ENCODE data around the gene LRFN3.
"Not testable (repeated sequence)": the region's sequence is repeated elsewhere in the genome, so short reads cannot be mapped to it uniquely, and the experiment has no call there.

LRFN3 gene

DNA sequence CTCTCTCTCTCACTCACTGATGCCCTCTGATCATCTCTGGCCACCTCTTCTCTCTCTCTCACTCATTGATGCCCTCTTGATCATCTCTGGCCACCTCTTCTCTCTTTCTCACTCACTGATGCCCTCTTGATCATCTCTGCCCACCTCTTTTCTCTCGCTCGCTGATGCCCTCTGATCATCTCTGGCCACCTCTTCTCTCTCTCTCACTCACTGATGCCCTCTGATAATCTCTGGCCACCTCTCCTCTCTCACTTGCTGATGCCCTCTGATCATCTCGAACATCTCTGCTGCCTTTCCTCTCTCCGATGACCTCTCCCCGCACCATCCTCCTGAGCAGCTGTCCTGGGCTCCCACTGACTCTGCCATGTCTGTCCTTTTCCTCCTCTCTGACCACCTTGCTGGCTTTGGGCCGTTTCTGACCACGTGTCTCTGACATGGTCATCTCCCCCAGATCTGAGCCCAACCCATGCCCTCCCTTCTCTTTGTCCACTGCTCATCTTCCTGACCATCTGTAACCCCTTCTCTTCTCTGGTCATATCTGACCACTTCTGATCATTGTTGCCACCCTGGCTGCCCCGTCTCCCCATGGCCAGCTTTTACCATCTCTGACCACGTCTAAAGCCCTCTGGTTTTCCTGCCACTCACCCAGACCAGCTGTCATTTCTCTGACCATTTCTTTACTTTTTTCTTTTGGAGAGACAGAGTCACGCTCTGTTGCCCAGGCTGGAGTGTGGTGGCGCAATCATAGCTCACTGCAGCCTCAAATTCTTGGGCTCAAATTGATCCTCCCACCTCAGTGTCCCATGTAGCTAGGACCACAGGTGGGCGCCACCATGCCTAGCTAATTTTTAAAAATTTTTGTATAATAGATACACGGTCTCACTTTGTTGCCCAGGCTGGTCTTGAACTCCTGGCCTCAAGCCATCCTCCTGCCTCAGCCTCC, 2.4 kb downstream of the LRFN3 start:
- DNase-seq (ENCODE audit: low spot score) = no peak

DNA sequence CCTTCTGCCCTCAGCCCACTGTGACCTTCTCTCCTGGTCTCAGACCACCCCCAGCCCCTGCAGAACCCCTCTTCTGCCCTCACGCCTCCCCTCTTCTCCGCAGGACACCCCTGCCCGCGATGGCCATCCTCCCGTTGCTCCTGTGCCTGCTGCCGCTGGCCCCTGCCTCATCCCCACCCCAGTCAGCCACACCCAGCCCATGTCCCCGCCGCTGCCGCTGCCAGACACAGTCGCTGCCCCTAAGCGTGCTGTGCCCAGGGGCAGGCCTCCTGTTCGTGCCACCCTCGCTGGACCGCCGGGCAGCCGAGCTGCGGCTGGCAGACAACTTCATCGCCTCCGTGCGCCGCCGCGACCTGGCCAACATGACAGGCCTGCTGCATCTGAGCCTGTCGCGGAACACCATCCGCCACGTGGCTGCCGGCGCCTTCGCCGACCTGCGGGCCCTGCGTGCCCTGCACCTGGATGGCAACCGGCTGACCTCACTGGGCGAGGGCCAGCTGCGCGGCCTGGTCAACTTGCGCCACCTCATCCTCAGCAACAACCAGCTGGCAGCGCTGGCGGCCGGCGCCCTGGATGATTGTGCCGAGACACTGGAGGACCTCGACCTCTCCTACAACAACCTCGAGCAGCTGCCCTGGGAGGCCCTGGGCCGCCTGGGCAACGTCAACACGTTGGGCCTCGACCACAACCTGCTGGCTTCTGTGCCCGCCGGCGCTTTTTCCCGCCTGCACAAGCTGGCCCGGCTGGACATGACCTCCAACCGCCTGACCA, 3.3 kb downstream of the LRFN3 start:
- no peak for DNase-seq (ENCODE audit: low spot score)

DNA sequence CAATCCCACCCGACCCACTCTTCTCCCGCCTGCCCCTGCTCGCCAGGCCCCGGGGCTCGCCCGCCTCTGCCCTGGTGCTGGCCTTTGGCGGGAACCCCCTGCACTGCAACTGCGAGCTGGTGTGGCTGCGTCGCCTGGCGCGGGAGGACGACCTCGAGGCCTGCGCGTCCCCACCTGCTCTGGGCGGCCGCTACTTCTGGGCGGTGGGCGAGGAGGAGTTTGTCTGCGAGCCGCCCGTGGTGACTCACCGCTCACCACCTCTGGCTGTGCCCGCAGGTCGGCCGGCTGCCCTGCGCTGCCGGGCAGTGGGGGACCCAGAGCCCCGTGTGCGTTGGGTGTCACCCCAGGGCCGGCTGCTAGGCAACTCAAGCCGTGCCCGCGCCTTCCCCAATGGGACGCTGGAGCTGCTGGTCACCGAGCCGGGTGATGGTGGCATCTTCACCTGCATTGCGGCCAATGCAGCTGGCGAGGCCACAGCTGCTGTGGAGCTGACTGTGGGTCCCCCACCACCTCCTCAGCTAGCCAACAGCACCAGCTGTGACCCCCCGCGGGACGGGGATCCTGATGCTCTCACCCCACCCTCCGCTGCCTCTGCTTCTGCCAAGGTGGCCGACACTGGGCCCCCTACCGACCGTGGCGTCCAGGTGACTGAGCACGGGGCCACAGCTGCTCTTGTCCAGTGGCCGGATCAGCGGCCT, 4.1 kb downstream of the LRFN3 start:
- no peak for DNase-seq (ENCODE audit: low spot score)

DNA sequence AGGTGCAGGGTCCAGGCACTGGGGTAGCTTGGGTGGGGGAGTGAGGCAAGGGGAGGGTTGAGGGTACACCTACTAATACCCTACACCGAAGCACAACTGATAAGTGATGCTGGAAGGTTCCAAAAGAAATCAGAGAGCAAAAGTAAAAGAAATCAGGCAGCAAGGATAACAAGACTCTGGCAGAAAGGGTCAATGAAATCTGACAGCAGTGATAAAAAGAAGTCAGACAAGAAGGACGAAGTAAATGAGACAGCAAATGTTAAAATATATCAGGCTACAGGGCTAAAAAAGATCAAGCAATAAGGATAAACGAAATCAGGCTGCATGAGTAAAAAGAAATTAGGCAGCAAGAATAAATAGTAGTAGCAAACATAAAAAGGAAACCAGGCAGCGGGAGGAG, 4.7 kb downstream of the LRFN3 start:
- no peak for DNase-seq (ENCODE audit: low spot score)

DNA sequence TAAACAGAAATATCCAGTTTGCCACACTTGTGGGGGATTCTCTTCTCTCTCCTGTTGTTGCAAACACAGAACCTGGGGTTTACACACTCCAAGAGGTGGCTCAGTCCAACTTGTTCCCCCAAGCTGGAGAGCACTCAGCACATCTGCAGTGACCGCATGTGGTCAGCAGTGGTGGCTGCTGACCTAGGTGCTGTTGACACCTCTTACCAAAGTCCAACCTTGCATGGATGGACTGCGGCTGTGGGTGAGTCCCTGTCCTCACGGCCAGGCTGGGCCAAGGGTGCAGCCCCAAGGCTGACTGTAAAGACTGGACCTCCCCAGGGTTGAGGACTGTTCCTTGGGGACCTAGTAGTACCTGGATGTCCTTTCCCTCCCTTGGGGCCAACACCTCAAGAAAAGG, 6.1 kb downstream of the LRFN3 start:
- DNase-seq (ENCODE audit: low spot score) = no peak

DNA sequence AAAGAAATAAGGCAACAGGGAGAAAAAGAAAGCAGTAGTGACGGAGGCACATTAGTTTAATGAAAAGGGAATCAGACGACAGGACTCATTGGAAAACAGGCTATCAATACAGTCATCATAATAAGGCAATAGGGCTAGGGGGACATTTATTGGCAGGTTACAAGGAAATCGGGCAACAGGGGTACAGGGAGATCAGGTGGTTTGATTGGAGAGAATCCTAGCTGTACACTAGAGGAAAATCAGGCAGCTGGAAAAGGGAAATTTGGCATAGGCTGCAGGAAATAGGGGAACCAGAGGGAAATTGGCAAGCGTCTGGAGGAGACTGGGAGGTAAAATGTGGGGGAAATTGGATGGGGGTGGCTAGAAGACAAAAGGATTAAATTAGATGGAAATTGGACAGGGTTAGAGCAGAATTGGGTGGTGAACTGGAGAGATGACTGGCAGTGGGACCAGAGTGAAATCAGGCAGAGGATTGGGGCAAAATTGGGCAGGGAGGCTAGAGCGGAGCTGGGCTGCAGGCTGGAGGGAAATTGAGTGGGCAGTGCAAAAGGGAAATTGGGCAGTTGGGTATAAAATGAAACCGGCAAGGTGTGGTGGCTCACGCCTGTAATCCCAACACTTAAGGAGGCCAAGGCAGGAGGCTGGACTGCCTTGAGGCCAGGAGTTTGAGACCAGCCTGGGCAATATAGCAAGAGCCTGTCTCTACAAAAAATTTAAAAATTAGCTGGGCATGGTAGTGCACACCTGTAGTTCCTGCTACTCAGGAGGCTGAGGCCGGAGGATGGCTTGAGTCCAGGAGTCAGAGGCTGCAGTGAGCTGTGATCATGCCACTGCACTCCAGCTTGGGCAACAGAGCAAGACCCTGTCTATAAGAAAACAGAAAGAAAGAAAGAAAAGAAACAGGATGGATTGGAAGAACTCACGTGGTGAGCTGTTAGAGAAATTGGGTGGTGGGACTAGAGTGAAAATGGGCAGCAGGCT, 7.4 kb downstream of the LRFN3 start:
- DNase-seq (ENCODE audit: low spot score) = no peak

DNA sequence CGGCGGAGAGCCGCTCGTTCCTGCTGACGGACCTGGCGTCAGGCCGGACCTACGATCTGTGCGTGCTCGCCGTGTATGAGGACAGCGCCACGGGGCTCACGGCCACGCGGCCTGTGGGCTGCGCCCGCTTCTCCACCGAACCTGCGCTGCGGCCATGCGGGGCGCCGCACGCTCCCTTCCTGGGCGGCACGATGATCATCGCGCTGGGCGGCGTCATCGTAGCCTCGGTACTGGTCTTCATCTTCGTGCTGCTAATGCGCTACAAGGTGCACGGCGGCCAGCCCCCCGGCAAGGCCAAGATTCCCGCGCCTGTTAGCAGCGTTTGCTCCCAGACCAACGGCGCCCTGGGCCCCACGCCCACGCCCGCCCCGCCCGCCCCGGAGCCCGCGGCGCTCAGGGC, 8.4 kb downstream of the LRFN3 start:
- DNase-seq (ENCODE audit: low spot score) = no peak

DNA sequence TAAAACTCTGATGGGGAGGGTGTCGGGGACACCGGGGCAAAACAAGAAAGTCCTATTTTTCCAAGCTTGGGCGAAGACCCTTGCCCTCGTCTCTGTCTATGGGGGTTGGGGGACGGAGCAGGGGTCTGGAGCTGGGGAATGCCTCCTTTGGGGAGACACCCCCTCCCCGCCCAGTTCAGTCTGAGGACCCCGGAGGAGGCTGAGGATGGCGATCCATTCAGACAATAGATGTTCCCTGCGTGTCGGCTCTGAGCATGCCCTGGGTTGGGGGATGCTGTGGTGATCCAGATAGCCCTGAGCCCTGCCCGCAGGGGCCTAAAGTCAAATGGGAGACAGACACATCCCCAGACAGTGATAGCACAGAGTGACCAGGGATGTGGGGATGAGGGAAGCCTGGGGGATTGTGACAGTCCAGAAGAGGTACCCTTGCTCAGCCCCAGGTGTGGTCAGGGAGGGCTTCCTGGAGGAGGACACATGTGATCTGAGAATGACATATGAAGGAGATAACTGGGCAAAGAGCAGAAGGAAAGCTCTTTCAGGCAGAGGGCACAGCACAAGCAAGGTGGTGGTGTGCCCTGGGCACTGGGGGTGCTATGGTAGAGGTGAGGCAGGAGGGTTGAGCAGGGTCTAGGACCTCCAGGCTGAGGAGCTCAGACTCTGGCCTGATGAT, 9.1 kb downstream of the LRFN3 start:
- DNase-seq (ENCODE audit: low spot score) = no peak

DNA sequence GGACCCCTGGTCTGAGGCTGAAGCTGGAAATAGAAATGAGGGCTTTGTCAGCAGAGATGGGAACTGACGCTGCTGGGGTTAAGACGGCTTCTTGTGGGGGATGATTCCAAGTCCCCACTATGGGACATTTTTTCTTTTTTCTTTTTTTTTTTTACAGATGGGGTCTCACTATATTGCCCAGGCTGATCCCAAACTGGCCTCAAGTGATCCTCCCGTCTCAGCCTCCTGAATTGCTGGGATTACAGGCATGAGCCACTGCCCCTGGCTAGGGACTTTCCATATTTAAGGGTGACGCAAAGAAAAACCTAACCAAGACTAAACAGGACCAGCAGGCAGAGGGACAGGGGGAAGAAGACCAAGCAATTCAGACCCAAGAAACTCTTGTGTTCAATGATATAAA, 10.0 kb downstream of the LRFN3 start:
- no peak for DNase-seq (ENCODE audit: low spot score)

DNA sequence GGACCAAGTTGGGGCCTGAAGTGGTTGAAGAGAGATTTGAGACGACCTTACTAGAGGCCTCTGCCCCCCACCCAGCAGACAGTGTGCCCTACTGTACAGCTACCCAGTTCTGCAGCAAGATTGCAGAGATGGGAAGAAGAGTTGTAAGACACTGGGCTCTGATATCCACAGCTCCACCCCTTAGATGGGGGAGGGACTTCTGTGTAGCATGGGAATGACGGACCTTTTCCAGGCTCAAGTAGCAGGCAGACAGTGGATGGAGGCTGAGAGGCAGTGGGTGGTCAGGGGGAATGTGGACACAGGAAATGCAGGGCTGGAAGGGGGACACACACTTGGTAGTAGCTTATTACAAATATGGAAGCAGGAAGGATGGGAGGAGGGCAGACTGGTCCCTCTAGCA, 13.0 kb downstream of the LRFN3 start:
- no peak for DNase-seq (ENCODE audit: low spot score)

DNA sequence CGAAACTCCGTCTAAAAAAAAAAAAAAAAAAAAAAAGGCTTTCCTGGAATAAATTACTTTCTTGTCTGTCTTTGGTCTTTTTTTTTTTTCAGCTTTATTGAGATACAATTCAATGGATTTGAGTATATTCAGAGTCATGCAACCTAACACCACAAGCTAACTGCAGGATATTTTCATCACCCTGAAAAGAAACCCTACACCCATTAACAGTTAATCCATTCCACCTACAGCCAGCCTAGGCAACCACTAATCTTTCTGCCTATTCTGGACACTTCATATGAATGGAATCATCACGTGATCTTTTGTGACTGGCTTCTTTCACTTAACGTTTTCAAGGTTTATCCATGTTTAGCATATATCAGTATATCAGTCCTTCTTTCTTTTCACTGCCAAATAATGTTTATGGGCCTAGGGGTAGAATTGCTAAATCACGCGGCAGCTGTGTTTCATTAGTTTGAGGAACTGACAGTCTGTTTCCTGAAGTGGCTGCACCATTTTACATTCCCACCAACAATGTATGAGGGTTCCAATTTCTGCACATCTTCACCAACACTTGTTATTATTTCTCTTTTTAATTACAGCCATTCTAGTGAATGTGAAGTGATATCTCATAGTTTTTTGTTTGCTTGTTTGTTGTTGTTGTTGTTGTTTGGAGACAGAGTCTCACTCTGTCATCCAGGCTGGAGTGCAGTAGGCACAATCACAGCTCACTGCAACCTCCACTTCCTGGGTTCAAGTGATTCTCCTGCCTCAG, 19.9 kb downstream of the LRFN3 start:
- DNase-seq (ENCODE audit: low spot score) = no peak

DNA sequence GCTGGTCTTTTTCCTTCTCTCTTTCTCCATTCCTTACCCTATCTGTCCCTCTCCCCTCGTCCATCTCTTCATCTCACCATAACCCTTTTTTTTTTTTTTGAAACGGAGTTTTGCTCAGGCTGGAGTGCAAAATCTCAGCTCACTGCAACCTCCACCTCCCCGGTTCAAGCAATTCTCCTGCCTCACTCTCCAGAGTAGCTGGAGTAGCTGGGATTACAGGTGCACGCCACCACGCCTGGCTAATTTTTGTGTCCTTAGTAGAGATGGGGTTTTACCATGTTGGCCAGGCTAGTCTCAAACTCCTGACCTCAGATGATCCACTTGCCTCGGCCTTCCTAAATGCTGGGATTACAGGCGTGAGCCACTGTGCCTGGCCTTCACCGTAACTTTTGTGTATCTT, 21.2 kb downstream of the LRFN3 start:
- not testable (repeated sequence) for DNase-seq (ENCODE audit: low spot score)

DNA sequence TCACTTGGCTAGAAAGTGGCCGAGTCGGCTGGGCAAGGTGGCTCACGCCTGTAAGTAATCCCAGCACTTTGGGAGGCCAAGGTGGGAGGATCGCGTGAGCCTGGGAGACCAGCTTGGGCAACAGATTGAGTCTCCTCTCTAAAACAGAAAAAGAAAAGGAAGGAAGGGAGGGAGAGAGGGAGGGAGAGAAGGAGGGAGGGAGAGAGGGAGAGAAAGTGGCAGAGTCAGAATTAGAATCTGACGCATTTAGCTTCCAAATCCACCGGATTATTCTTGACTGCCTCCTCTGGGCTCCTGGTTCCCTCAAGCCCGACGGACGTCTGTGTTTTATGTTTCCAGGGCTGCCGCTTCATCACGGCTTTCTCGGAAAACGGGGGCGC, 22.5 kb downstream of the LRFN3 start:
- no peak for DNase-seq (ENCODE audit: low spot score)

DNA sequence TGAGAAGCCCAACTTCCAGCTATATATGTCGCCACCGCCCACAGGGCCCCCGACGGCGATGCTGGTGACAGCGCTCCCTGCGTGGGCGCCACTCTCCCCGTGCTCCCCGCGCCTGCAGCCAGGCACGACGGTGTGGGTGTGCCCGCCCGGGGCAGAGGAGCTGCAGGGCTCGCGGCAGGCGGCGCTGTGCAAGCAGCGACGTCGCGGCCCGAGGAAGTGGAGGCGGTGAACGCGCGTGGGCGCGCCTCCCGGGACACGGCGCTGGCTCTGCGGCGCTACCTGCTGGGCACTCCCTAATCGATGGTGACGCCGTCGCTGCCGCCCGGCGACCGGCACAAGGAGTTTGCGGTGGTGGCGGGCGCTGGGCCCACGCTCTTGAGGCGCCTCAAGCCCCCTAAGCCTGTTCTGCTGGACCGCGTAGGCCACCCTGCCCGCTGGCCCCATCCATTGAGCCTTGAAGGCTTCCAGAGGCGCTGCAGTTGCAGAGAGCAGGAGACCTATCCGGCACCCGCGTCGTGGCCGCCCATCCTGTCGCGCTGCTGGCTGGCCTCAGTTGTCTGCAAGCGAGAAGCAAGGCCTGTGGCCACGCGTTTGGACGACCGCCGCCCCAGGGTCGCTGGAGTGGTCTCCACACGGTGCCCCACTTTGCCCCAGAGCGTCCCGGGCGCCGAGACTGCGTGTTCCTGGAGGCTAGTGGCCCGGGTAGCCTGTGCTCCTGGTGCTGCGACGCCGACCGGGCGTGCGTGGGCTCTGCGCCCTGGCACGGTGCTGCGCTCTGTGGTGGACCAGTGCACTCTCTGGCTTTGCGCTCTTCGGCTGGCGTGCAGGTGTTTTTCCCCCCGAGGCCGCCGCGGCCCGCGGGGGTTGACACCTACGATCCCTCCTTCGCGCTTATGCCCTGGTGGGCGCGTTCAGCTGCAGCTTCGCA, 23.1 kb downstream of the LRFN3 start:
- DNase-seq (ENCODE audit: low spot score) = no peak

DNA sequence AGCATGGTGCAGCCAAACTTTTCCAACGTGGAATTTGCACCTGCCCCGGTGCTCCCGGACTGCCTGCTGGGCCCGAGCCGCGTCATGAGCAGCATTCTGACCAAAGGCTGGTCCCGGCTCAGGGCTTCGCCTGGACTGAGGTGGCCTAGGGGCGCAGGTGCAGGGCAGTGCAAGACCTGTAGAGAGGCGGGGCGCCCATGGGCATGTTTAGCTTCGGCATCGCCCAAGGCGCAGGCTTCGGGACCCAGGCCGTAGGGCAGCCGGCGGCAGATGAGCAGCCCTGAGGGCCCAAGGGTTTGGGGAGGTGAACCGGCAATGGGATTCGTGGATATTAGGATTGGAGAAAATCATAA, 23.8 kb downstream of the LRFN3 start:
- DNase-seq (ENCODE audit: low spot score) = no peak

DNA sequence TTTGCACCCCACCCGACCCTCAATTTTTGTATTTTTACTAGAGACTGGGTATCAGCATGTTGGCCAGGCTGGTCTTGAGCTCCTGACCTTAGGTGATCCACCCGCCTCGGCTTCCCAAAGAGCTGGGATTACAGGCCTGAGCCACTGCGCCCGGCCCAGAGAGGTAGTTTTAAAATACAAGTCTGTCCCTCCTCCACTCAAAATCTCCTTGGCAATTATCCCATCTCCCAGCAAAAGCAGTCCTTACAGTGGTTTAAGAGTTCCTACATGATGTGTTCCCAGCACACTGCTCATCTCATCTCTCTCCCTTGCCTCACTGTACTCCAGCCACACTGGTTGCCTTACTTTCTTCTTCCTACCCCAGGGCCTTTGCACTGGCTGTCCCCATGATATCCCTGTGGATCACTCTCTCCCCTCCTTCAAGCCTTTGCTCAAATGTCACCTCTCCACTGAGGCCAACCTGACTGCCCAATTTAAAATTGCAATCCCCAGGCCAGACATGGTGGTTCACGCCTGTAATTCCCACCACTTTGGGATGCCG, 24.3 kb downstream of the LRFN3 start:
- DNase-seq (ENCODE audit: low spot score) = no peak

DNA sequence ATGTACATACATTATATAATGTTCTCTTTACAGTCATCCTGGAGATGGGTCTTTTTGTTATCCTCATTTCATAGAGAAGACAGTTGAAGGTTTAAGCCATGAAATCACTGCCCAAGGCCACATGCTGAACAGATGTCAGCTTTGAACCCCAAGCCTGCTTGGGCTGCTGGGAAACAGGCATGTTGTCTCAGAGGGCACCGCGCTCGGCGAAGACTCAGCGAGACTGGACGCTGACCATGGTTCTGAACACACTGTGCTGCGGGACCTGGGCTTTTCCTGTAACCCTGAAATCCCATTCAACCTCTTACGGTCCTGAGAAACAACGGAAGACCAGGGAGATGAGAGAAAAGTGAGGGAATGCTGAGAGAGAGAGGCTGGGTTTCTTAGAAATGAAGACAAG, 27.3 kb downstream of the LRFN3 start:
- no peak for DNase-seq (ENCODE audit: low spot score)

DNA sequence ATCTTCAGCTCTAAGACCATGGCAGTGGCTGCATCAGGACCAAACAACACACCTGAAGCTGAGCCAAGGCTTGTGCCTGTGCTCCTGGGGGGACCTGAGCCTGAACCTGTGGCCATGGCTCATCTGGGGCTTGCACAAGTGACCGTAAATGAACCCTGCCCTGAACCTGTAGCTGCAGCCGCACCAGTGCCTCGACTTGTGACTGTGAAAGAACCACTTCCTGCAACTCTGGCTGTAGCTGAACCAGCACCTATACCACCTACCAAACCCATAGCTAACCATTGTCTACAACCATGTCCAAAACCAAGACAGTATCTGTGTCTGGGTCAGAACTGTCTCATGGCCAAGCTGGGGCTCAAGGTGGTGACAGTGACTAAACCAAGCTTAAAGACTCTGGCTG, 30.6 kb downstream of the LRFN3 start:
- no peak for DNase-seq (ENCODE audit: low spot score)

DNA sequence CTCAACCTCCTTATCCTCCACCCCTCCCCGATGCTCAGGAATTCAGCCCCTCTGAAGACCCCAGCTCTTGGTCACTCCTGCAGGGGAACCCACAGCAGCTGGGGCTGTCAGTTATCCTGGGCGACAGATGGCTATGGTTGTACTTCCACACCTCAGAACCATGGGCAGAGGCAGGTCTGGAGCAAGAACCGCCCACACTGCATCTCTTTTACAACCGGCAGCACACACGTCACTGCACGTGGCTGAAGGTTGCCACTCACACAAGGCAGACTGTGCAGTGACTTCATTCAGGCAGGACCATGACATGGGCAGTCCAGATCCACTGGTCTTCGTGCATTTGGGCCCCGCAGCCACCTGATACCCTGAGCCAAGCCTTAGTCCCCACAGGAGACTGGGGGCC, 37.3 kb downstream of the LRFN3 start:
- DNase-seq (ENCODE audit: low spot score) = no peak

All from SK-N-DZ (cell line).